Endothelial cell of umbilical vein (primary cell): ENCODE results near the gene MPG. TPM values are rescaled to one million over a fixed set of nuclear protein-coding genes. Genes with fewer than 3 reads are reported as not detected.

Experiments used
- BruUV-seq: library from RNA; stranded (reverse); fragments of 400-500 nt; replicated peaks from 2 replicates; lab custom pipeline; 2021; lab: Mats Ljungman, UMichigan
- CTCF ChIA-PET: fragments of 300-600, 350-600 bp; sonication (Branson Sonifier 250); formaldehyde crosslinking; loops from one replicate; lab custom pipeline; 2021; ENCODE audit warnings: antibody characterized with exemption, inconsistent platforms; lab: Charles Lee
- POLR2A ChIA-PET: fragments of 300-600, 350-600 bp; sonication (Branson Sonifier 250); formaldehyde crosslinking; loops from one replicate; lab custom pipeline; 2021; ENCODE audit warnings: antibody characterized with exemption, inconsistent platforms; lab: Charles Lee
- DNase-seq: peaks from one replicate; pipeline ENCODE4 v3.0.0-alpha.2; 2011; ENCODE audit warnings: low read depth, low spot score
- FAIRE-seq: peaks from 2 replicates; lab custom pipeline; 2011; peaks lifted over from hg19 to GRCh38; lab: Jason Lieb, UNC
- H2AFZ ChIP-seq: 2 replicates; pipeline ENCODE4 v1.6.0; 2012; ENCODE audit warnings: low read depth, low read length, control low read depth, inconsistent platforms
- H3K27ac ChIP-seq: 2 replicates; pipeline ENCODE4 v1.5.1; 2011; ENCODE audit warnings: low read depth, mild to moderate bottlenecking, control low read depth, low read length, moderate library complexity; ENCODE audit not compliant: insufficient read depth
- H3K27me3 ChIP-seq, 2 experiments: 2 replicates each; pipeline versions ENCODE4 v1.6.0 to v1.6.1; 2011; ENCODE audit warnings: low read length in 2 of 2, mixed read lengths in 1 of 2; ENCODE audit not compliant: control insufficient read depth in 2 of 2, insufficient read depth in 2 of 2
- H3K36me3 ChIP-seq, 2 experiments: 2 replicates in 1 of 2; 3 replicates in 1 of 2; pipeline ENCODE4 v1.5.1; 2011; ENCODE audit warnings: low read length in 2 of 2, mild to moderate bottlenecking in 1 of 2, moderate library complexity in 1 of 2; ENCODE audit not compliant: control insufficient read depth in 2 of 2, insufficient read depth in 2 of 2; ENCODE audit errors: extremely low read depth in 1 of 2
- H3K4me1 ChIP-seq: 3 replicates; pipeline ENCODE4 v1.5.1; 2011; ENCODE audit warnings: mild to moderate bottlenecking, low read length; ENCODE audit not compliant: control insufficient read depth, insufficient read depth; ENCODE audit errors: extremely low read depth
- H3K4me2 ChIP-seq: 2 replicates; pipeline ENCODE4 v1.6.1; 2011; ENCODE audit warnings: low read length, control low read depth, mixed read lengths; ENCODE audit not compliant: insufficient read depth
- H3K4me3 ChIP-seq, 3 experiments: fragments of 200-600 bp in 1 of 3; sonication (generic), shearing (Covaris generic) in 1 of 3; replicated peaks in 1 of 3; 2 replicates each; pipeline ENCODE4 v1.5.1; 2011 to 2016; ENCODE audit warnings: control low read depth in 3 of 3, low read length in 3 of 3, mild to moderate bottlenecking in 2 of 3, inconsistent platforms in 1 of 3, low read depth in 1 of 3, moderate library complexity in 1 of 3; ENCODE audit not compliant: insufficient read depth in 1 of 3
- H3K79me2 ChIP-seq: 2 replicates; pipeline ENCODE4 v1.6.0; 2012; ENCODE audit warnings: low read length, inconsistent platforms; ENCODE audit not compliant: control insufficient read depth, insufficient read depth
- H3K9ac ChIP-seq: replicated peaks from 2 replicates; pipeline ENCODE3; 2011; ENCODE audit warnings: low read length, control low read depth; ENCODE audit not compliant: insufficient read depth; ENCODE audit errors: extremely low read depth
- H3K9me1 ChIP-seq: replicated peaks from 3 replicates; pipeline ENCODE4 v1.6.0; 2011; ENCODE audit warnings: mild to moderate bottlenecking, low read length; ENCODE audit not compliant: control insufficient read depth, insufficient read depth; ENCODE audit errors: extremely low read depth
- H3K9me3 ChIP-seq: replicated peaks from 2 replicates; pipeline ENCODE4 v1.5.1; 2012; ENCODE audit warnings: low read length, inconsistent platforms; ENCODE audit not compliant: control insufficient read depth, insufficient read depth
- H4K20me1 ChIP-seq: replicated peaks from 2 replicates; pipeline ENCODE3; 2011; ENCODE audit warnings: mild to moderate bottlenecking, low read length; ENCODE audit not compliant: control insufficient read depth, insufficient read depth; ENCODE audit errors: extremely low read depth
- EZH2 ChIP-seq: IDR thresholded peaks from 2 replicates; pipeline ENCODE4 v1.6.1; 2012; ENCODE audit warnings: borderline replicate concordance, low read depth, mild to moderate bottlenecking, moderate library complexity, low read length, inconsistent platforms; ENCODE audit not compliant: severe bottlenecking
- GATA2 ChIP-seq: IDR thresholded peaks from 2 replicates; pipeline ENCODE4 v1.7.0; 2011; ENCODE audit warnings: low read depth, mild to moderate bottlenecking, moderate library complexity, mixed read lengths, low read length; ENCODE audit not compliant: insufficient read length, insufficient read depth
- JUN ChIP-seq: IDR thresholded peaks from 2 replicates; pipeline ENCODE4 v1.6.1; 2011; ENCODE audit warnings: borderline replicate concordance, low read depth; ENCODE audit not compliant: insufficient read length, insufficient read depth
- MYC ChIP-seq: IDR thresholded peaks from one replicate; pipeline ENCODE4 v1.6.1; 2011; ENCODE audit warnings: mild to moderate bottlenecking, low read depth, low read length
- POLR2AphosphoS5 ChIP-seq: IDR thresholded peaks from 2 replicates; pipeline ENCODE4 v1.6.1; 2012; ENCODE audit warnings: low read depth, mild to moderate bottlenecking, control low read depth, low read length, moderate library complexity; ENCODE audit not compliant: insufficient read depth
- dilution Hi-C: fragments of 300-500 bp; cut with MboI; formaldehyde crosslinking; loops from one replicate; pipeline ENCODE4 v1.15.0; 2019; ENCODE audit warnings: low sequenced_read_pairs; ENCODE audit not compliant: extremely low pct_ligation_motif_present
- intact Hi-C: fragments of 100-400 bp; cut with micrococcal nuclease; formaldehyde crosslinking; loops from one replicate; pipeline ENCODE4 v1.10.0; 2022
- polyA plus RNA-seq, 4 experiments: library from polyadenylated mRNA; depleted of rRNA in 3 of 4; stranded (reverse) in 3 of 4; unstranded in 1 of 4; fragments of >200 nt; gene quantifications; 2 replicates each; pipeline versions ENCODE4 v1.2.1 to v1.2.3, GENCODE V29; 2011 to 2012; ENCODE audit warnings: missing spikeins in 1 of 4
- total RNA-seq: library from RNA; stranded (reverse); gene quantifications from 2 replicates; pipeline ENCODE4 v1.2.3, GENCODE V29; 2021
- TF ChIP-seq, protein P1 (sequence below): IDR thresholded peaks from 2 replicates; pipeline ENCODE4 v1.6.1; 2011; ENCODE audit not compliant: insufficient read depth, insufficient read length
- TF ChIP-seq, protein P2 (sequence below), 2 donors: IDR thresholded peaks; 1 replicate in 1 of 2; 2 replicates in 1 of 2; pipeline ENCODE4 v1.5.1; 2011; ENCODE audit warnings: low read length in 2 of 2, mild to moderate bottlenecking in 2 of 2, moderate library complexity in 2 of 2, control low read depth in 1 of 2, inconsistent platforms in 1 of 2, low read depth in 1 of 2; ENCODE audit not compliant: insufficient read depth in 1 of 2; ENCODE audit errors: extremely low read depth in 1 of 2

MPG gene
- total and polyA plus RNA-seq, 2 donors (not counting 3 experiments of a cell fraction or from before 2014, with no cell fraction given): 70.5 to 140 TPM

DNA sequence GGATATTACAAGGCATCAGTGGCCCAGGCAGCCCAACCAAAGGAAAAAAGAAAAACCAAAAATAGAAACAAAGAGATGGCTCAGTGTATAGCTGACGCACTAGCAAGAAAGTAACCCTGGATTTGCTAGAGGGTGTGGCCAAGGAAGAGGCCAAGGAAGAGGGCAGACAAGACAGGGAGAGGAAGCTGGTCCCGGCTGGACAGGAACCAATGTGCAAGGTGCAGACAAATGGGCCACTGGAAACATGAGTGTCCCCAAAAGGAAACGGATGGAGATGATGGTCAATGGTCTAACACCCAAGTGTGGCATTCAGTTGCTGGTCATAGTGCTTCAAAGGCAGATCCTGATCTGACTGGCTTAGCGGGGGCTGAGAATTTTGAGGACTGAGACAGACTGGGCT is 35.3 kb upstream of the MPG start:
- no peak overlapping the region for H3K9ac ChIP-seq
- DNase-seq (no peak), FAIRE-seq (no peak)
- TF ChIP-seq, protein P1, sequence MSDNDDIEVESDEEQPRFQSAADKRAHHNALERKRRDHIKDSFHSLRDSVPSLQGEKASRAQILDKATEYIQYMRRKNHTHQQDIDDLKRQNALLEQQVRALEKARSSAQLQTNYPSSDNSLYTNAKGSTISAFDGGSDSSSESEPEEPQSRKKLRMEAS: no peak
- TF ChIP-seq, protein P2, sequence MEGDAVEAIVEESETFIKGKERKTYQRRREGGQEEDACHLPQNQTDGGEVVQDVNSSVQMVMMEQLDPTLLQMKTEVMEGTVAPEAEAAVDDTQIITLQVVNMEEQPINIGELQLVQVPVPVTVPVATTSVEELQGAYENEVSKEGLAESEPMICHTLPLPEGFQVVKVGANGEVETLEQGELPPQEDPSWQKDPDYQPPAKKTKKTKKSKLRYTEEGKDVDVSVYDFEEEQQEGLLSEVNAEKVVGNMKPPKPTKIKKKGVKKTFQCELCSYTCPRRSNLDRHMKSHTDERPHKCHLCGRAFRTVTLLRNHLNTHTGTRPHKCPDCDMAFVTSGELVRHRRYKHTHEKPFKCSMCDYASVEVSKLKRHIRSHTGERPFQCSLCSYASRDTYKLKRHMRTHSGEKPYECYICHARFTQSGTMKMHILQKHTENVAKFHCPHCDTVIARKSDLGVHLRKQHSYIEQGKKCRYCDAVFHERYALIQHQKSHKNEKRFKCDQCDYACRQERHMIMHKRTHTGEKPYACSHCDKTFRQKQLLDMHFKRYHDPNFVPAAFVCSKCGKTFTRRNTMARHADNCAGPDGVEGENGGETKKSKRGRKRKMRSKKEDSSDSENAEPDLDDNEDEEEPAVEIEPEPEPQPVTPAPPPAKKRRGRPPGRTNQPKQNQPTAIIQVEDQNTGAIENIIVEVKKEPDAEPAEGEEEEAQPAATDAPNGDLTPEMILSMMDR (IDR thresholded peaks at IDR 0.05; ENCODE audit: extremely low read depth in 1 of 2, insufficient read depth in 1 of 2, low read depth in 1 of 2, low read length in 2 of 2): no peak
- no peak for TF ChIP-seq EZH2
- TF ChIP-seq JUN: no peak
- no peak overlapping the region for H3K27ac ChIP-seq
- ChIA-PET POLR2A (no interaction called here), CTCF (no interaction called here)
- H3K79me2 ChIP-seq: no peaks in the 10 kb centered on the region
- no peak overlapping the region for H2AFZ ChIP-seq
- peaks cover 3 to 7% of the 10 kb centered on the region in 2 experiments for H3K36me3 ChIP-seq
- no peak overlapping the region for H3K4me2 ChIP-seq
- BruUV-seq: no TSS peak
- no peak overlapping the region for H3K4me3 ChIP-seq
- no peaks in the 10 kb centered on the region for H3K9me1 ChIP-seq
- H3K27me3 ChIP-seq: no peaks in the 10 kb centered on the region
- H4K20me1 ChIP-seq: no peaks in the 10 kb centered on the region
- dilution Hi-C loops (no loop called here), intact Hi-C loops (no loop called here)
- no peaks in the 10 kb centered on the region for H3K4me1 ChIP-seq
- no peaks in the 10 kb centered on the region for H3K9me3 ChIP-seq

DNA sequence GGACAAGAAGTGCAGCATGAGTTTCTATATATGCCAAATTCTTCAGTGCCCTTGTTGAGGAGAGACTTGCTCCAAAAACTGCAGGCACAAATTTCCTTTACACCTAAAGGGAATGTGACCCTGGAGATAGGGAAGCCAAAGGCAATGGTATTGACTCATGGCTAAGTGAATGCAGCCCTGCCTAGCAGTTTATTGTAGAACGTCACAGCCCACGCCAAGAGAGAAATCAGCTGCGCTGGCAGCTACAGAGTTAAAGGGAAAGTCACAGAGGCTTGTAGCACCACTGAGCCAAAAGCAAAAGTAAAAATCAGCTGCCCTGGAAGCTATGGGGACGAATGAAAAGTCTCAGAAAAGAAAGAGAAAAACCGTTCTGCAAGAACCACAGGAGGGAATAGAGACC is 34.7 kb upstream of the MPG start:
- H3K4me3 ChIP-seq: no peak overlapping the region
- TF ChIP-seq GATA2: no peak
- TF ChIP-seq, protein P1: no peak
- TF ChIP-seq POLR2AphosphoS5: no peak
- no peak for TF ChIP-seq MYC
- H3K27ac ChIP-seq: no peak overlapping the region
- CTCF ChIA-PET: interaction anchor here (1.1 to 1.9 kb wide), 2 partner anchors 10 to 54 kb away, joined by 4 read pairs; partner anchors contain the start of gene POLR3K
- no peak overlapping the region for H3K9ac ChIP-seq
- H2AFZ ChIP-seq: no peak overlapping the region
- no peaks in the 10 kb centered on the region for H4K20me1 ChIP-seq
- DNase-seq (no peak), FAIRE-seq (no peak)
- no peaks in the 10 kb centered on the region for H3K27me3 ChIP-seq
- no peaks in the 10 kb centered on the region for H3K9me1 ChIP-seq
- BruUV-seq: no TSS peak
- H3K79me2 ChIP-seq: no peaks in the 10 kb centered on the region
- dilution Hi-C loops: no loop called here
- intact Hi-C loops: no loop called here
- peaks cover 3 to 7% of the 10 kb centered on the region in 2 experiments for H3K36me3 ChIP-seq
- POLR2A ChIA-PET: no interaction called here
- H3K4me1 ChIP-seq: no peaks in the 10 kb centered on the region
- no peaks in the 10 kb centered on the region for H3K9me3 ChIP-seq
- no peak overlapping the region for H3K4me2 ChIP-seq
